ENCODE data around the gene PCDHA1.
"Not testable (repeated sequence)": the region's sequence is repeated elsewhere in the genome, so short reads cannot be mapped to it uniquely, and the experiment has no call there.

Gene PCDHA1

GRCh38 chr5:140849831-140850634 is 64.1 kb downstream of the PCDHA1 start:
- DNase-seq (ENCODE audit: low spot score) = not testable (repeated sequence)

DNA sequence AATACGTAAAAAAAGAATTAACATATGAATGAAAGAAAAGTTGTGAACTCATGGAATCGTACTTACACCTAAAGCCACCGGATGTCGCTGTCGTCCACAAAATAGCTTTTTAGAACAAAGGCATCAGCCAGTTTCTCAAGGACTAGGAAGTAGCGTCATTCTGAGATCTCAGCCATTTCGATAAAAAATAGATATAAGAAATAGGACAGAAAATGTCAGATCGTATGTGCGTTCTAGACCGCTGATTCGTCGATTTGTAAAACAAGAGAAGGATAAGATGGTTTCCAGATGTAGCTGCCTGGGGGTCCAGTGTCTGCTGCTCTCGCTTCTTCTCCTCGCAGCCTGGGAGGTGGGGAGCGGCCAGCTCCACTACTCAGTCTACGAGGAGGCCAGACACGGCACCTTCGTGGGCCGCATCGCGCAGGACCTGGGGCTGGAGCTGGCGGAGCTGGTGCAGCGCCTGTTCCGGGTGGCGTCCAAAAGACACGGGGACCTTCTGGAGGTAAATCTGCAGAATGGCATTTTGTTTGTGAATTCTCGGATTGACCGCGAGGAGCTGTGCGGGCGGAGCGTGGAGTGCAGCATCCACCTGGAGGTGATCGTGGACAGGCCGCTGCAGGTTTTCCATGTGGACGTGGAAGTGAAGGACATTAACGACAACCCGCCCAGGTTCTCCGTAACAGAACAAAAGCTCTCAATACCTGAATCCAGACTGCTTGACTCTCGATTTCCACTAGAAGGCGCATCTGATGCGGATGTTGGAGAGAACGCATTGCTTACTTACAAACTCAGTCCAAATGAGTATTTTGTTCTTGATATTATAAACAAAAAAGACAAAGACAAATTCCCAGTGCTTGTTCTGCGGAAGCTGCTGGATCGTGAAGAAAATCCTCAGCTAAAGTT is 70.1 kb downstream of the PCDHA1 start, which contains the start of gene PCDHA10:
Gene PCDHA10, plus strand, starts transcription at position 126 of the 903 bp plus-strand sequence. Its CDS starts 152 bp downstream, at position 278.
- no peak for DNase-seq (ENCODE audit: low spot score)

DNA sequence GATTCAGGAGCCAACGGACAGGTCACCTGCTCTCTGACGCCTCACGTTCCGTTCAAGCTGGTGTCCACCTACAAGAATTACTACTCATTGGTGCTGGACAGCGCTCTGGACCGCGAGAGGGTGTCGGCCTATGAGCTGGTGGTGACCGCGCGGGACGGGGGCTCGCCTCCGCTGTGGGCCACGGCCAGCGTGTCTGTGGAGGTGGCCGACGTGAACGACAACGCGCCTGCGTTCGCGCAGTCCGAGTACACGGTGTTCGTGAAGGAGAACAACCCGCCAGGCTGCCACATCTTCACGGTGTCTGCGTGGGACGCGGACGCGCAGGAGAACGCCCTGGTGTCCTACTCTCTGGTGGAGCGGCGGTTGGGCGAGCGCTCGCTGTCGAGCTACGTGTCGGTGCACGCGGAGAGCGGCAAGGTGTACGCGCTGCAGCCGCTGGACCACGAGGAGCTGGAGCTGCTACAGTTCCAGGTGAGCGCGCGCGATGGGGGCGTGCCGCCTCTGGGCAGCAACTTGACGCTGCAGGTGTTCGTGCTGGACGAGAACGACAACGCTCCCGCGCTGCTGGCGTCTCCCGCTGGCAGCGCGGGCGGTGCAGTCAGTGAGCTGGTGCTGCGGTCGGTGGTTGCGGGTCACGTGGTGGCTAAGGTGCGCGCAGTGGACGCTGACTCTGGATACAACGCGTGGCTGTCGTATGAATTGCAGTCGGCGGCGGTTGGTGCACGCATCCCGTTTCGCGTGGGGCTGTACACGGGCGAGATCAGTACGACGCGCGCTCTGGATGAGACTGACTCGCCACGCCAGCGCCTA is 71.4 kb downstream of the PCDHA1 start:
- DNase-seq (ENCODE audit: low spot score) = no peak

GRCh38 chr5:140857987-140858240 is 72.0 kb downstream of the PCDHA1 start:
- DNase-seq (ENCODE audit: low spot score) = no peak

DNA sequence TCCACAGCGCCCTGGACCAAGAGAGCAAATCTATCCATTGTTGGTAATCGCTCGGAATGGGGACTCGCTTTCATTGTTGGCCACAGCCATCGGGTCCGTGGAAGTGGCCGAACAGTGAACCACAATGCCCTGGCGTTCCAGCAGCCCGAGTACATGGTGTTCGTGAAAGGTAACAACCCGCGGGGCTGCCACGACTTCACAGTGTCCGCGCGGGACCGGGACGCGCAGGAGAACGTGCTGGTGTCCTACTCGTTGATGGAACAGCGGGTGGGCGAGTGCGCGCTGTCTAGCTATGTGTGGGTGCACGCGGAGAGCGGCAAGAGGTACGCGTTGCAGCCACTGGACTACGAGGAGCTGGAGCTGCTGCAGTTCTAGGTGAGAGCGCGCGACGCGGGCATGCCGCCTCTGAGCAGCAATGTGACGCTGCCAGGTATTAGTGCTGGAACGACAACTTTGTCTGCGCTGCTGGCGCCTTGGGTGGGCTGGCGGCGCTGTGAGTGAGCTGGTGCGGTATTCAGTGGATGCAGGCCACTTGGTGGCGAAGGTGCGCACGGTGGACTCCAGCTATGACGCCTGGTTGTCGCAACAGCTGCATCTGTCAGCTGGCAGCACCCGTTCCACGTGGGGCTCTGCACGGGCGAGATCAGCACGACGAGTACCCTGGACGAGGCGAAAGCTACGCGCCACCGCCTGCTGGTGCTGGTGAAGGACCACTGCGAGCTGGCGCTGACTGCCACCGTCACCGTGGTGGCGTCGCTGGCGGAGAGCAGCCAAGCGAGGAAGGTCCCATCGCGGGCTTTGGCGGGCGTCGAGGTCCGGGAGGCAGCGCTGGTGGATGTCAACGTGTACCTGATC is 76.7 kb downstream of the PCDHA1 start:
- no peak for DNase-seq (ENCODE audit: low spot score)

GRCh38 chr5:140868721-140869554 is 83.0 kb downstream of the PCDHA1 start, which contains the start of gene PCDHA11:
PCDHA11 (plus strand) TSS chr5:140868957; CDS start chr5:140869104, 147 bp downstream.
- no peak for DNase-seq (ENCODE audit: low spot score)

DNA sequence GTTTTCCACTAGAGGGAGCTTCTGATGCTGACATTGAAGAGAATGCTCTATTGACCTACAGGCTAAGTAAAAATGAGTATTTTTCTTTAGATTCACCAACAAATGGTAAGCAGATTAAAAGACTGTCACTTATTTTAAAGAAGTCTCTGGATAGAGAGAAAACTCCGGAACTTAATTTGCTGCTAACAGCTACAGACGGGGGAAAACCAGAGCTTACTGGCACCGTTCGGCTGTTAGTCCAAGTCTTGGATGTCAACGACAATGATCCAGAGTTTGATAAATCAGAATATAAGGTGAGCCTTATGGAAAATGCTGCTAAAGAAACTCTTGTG is 83.6 kb downstream of the PCDHA1 start:
- DNase-seq (ENCODE audit: low spot score) = no peak

GRCh38 chr5:140870221-140871201 is 84.6 kb downstream of the PCDHA1 start:
- no peak for DNase-seq (ENCODE audit: low spot score)

DNA sequence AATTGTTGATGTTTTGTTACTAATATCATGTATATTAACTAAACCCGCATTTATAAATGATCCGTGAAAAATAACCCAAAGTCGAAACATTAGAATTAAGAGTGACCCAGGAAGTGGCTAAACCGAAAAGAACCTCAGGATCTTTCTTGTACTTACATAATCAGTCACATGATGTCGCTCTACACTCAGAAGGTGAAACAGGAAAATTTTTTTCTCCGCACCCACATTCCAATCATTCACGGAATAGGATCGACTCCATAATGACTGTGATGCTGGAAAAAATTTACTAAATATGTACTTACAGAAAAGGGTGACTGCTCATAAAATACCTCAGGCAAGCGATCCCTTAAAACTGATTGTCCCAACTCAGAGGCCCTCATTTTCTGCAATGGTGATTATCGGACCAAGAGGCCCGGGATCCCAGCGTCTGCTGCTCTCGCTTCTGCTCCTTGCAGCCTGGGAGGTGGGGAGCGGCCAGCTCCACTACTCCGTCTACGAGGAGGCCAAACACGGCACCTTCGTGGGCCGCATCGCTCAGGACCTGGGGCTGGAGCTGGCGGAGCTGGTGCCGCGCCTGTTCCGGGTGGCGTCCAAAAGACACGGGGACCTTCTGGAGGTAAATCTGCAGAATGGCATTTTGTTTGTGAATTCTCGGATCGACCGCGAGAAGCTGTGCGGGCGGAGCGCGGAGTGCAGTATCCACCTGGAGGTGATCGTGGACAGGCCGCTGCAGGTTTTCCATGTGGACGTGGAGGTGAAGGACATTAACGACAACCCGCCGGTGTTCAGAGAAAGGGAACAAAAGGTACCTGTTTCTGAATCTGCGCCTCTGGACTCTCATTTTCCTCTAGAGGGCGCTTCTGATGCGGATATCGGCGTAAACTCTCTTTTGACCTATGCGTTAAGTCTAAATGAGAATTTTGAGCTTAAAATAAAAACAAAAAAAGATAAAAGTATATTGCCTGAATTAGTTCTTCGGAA is 89.4 kb downstream of the PCDHA1 start, which contains the start of gene PCDHA12:
Gene PCDHA12, plus strand, starts transcription at position 224 of the 981 bp plus-strand sequence. Its CDS starts 165 bp downstream, at position 389.
- DNase-seq (ENCODE audit: low spot score) = no peak

DNA sequence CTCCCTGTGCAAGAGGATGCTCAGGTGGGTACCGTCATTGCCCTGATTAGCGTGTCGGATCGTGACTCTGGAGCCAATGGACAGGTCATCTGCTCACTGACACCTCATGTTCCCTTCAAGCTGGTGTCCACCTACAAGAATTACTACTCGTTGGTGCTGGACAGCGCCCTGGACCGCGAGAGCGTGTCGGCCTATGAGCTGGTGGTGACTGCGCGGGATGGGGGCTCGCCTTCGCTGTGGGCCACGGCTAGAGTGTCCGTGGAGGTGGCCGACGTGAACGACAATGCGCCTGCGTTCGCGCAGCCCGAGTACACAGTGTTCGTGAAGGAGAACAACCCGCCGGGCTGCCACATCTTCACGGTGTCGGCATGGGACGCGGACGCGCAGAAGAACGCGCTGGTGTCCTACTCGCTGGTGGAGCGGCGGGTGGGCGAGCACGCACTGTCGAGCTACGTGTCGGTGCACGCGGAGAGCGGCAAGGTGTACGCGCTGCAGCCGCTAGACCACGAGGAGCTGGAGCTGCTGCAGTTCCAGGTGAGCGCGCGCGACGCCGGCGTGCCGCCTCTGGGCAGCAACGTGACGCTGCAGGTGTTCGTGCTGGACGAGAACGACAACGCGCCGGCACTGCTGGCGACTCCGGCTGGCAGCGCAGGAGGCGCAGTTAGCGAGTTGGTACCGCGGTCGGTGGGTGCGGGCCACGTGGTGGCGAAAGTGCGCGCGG is 90.8 kb downstream of the PCDHA1 start:
- DNase-seq (ENCODE audit: low spot score) = not testable (repeated sequence)

- no peak for DNase-seq (ENCODE audit: low spot score)
Observed at GRCh38 chr5:140877262-140877581, 91.3 kb downstream of the PCDHA1 start.

- no peak for DNase-seq (ENCODE audit: low spot score)
Observed at GRCh38 chr5:140881889-140882590, 96.1 kb downstream of the PCDHA1 start, which contains the start of gene PCDHA13. PCDHA13 (plus strand) TSS chr5:140882124; CDS start chr5:140882269, 145 bp downstream.

DNA sequence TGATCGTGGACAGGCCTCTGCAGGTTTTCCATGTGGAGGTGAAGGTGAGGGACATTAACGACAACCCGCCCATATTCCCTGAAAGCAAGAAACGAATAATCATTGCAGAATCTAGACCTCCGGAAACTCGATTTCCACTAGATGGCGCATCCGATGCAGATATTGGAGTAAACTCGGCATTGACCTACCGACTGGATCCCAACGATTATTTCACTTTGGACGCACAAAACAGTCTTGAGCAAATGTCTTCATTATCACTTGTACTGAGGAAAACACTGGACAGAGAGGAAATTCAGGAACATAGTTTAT is 96.6 kb downstream of the PCDHA1 start:
- DNase-seq (ENCODE audit: low spot score) = no peak

DNA sequence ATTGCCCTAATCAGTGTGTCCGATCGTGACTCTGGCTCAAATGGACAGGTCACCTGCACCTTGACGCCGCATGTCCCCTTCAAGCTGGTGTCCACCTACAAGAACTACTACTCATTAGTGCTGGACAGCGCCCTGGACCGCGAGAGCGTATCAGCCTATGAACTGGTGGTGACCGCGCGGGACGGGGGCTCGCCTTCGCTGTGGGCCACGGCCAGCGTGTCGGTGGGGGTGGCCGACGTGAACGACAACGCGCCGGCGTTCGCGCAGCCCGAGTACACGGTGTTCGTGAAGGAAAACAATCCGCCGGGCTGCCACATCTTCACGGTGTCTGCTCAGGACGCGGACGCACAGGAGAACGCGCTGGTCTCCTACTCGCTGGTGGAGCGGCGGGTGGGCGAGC is 97.4 kb downstream of the PCDHA1 start:
- no peak for DNase-seq (ENCODE audit: low spot score)

GRCh38 chr5:140883927-140884697 is 98.2 kb downstream of the PCDHA1 start:
- no peak for DNase-seq (ENCODE audit: low spot score)

- DNase-seq (ENCODE audit: low spot score) = no peak
Observed at GRCh38 chr5:140916325-140916724, 130.4 kb downstream of the PCDHA1 start.
